H9 (cell line): Measurements from ENCODE around the gene IGFALS. TPM values are rescaled to one million over a fixed set of nuclear protein-coding genes. Genes with fewer than 3 reads are reported as not detected.

Source experiments
- DNase-seq: peaks from one replicate; pipeline ENCODE4 v3.0.0-alpha.2; 2017
- H2AFZ ChIP-seq: one replicate; pipeline ENCODE4 v1.6.1; 2013; ENCODE audit warnings: mild to moderate bottlenecking, low read length, control low read depth, moderate library complexity
- H2AK5ac ChIP-seq: 2 replicates; pipeline ENCODE4 v1.6.1; 2013; ENCODE audit warnings: low read length, control low read depth, mixed read lengths; ENCODE audit not compliant: insufficient read length
- H2BK120ac ChIP-seq: one replicate; pipeline ENCODE4 v1.6.1; 2013; ENCODE audit warnings: low read depth, mild to moderate bottlenecking, low read length, control low read depth, inconsistent platforms; ENCODE audit not compliant: poor library complexity, severe bottlenecking
- H2BK12ac ChIP-seq: 2 replicates; pipeline ENCODE4 v1.6.1; 2013; ENCODE audit warnings: low read length, control low read depth, mixed read lengths, low read depth; ENCODE audit not compliant: insufficient read length
- H2BK15ac ChIP-seq: 2 replicates; pipeline ENCODE4 v1.6.1; 2013; ENCODE audit warnings: low read depth, low read length, control low read depth
- H2BK20ac ChIP-seq: one replicate; pipeline ENCODE4 v1.6.1; 2013; ENCODE audit warnings: low read depth, mild to moderate bottlenecking, low read length, control low read depth, inconsistent platforms; ENCODE audit not compliant: poor library complexity, severe bottlenecking
- H2BK5ac ChIP-seq: 2 replicates; pipeline ENCODE4 v1.6.1; 2013; ENCODE audit warnings: low read length, control low read depth, mixed read lengths; ENCODE audit not compliant: insufficient read length
- H3K14ac ChIP-seq: 2 replicates; pipeline ENCODE4 v1.6.1; 2013; ENCODE audit warnings: low read length, control low read depth; ENCODE audit not compliant: insufficient read depth
- H3K18ac ChIP-seq: 2 replicates; pipeline ENCODE4 v1.6.1; 2013; ENCODE audit warnings: low read depth, mild to moderate bottlenecking, mixed read lengths, low read length, control low read depth; ENCODE audit not compliant: insufficient read length
- H3K23ac ChIP-seq: 2 replicates; pipeline ENCODE4 v1.6.1; 2013; ENCODE audit warnings: low read length, control low read depth, mixed read lengths, low read depth; ENCODE audit not compliant: insufficient read length
- H3K23me2 ChIP-seq: 2 replicates; pipeline ENCODE4 v1.6.1; 2013; ENCODE audit warnings: low read depth, mild to moderate bottlenecking, mixed read lengths, low read length, control low read depth; ENCODE audit not compliant: insufficient read length, poor library complexity, severe bottlenecking
- H3K27ac ChIP-seq: 2 replicates; pipeline ENCODE4 v1.5.1; 2013; ENCODE audit warnings: low read length, control low read depth, mixed read lengths, low read depth; ENCODE audit not compliant: insufficient read length
- H3K27me3 ChIP-seq: 2 replicates; pipeline ENCODE4 v1.6.1; 2013; ENCODE audit warnings: low read length, control low read depth, inconsistent platforms; ENCODE audit not compliant: insufficient read depth
- H3K4ac ChIP-seq: 2 replicates; pipeline ENCODE4 v1.6.1; 2013; ENCODE audit warnings: low read depth, mild to moderate bottlenecking, control low read depth, inconsistent platforms, low read length, moderate library complexity
- H3K4me1 ChIP-seq: 2 replicates; pipeline ENCODE4 v1.6.1; 2013; ENCODE audit warnings: low read length, control low read depth, inconsistent platforms; ENCODE audit not compliant: insufficient read depth
- H3K4me2 ChIP-seq: 2 replicates; pipeline ENCODE4 v1.6.1; 2013; ENCODE audit warnings: low read length, control low read depth, mixed read lengths; ENCODE audit not compliant: insufficient read length, insufficient read depth
- H3K56ac ChIP-seq: 2 replicates; pipeline ENCODE4 v1.6.1; 2013; ENCODE audit warnings: low read depth, mild to moderate bottlenecking, mixed read lengths, low read length, control low read depth; ENCODE audit not compliant: insufficient read length
- H3K79me1 ChIP-seq: 2 replicates; pipeline ENCODE4 v1.6.1; 2013; ENCODE audit warnings: low read depth, mild to moderate bottlenecking, moderate library complexity, low read length, control low read depth, inconsistent platforms; ENCODE audit not compliant: insufficient read depth, poor library complexity, severe bottlenecking
- H3K79me2 ChIP-seq: 2 replicates; pipeline ENCODE4 v1.6.1; 2013; ENCODE audit warnings: low read length, control low read depth, inconsistent platforms; ENCODE audit not compliant: insufficient read depth
- H3K9ac ChIP-seq: 2 replicates; pipeline ENCODE4 v1.6.1; 2013; ENCODE audit warnings: low read length, control low read depth, mixed read lengths; ENCODE audit not compliant: insufficient read length; ENCODE audit errors: extremely low read depth
- H3K9me3 ChIP-seq: one replicate; pipeline ENCODE4 v1.6.1; 2013; ENCODE audit warnings: low read depth, low read length, inconsistent platforms; ENCODE audit not compliant: control insufficient read depth
- H3T11ph ChIP-seq: one replicate; pipeline ENCODE4 v1.6.1; 2013; ENCODE audit warnings: mild to moderate bottlenecking, low read length, control low read depth, inconsistent platforms
- H4K20me1 ChIP-seq: one replicate; pipeline ENCODE4 v1.6.1; 2013; ENCODE audit not compliant: control insufficient read depth, insufficient read length, insufficient read depth
- H4K5ac ChIP-seq: 2 replicates; pipeline ENCODE4 v1.6.1; 2013; ENCODE audit warnings: low read depth, mild to moderate bottlenecking, mixed read lengths, low read length, control low read depth; ENCODE audit not compliant: insufficient read length
- H4K8ac ChIP-seq: replicated peaks from 2 replicates; pipeline ENCODE4 v1.6.1; 2013; ENCODE audit warnings: low read length, control low read depth, mixed read lengths, low read depth; ENCODE audit not compliant: insufficient read length
- H4K91ac ChIP-seq: 2 replicates; pipeline ENCODE4 v1.6.1; 2013; ENCODE audit warnings: low read depth, mild to moderate bottlenecking, moderate library complexity, mixed read lengths, low read length, control low read depth; ENCODE audit not compliant: insufficient read length
- H3K27ac Mint-ChIP-seq, 3 experiments: 2 replicates in 2 of 3; 3 replicates in 1 of 3; pipeline ENCODE4 v1.8.0; 2020 to 2021; ENCODE audit warnings: mixed read lengths in 3 of 3, mild to moderate bottlenecking in 1 of 3, moderate library complexity in 1 of 3
- H3K27me3 Mint-ChIP-seq: 2 replicates; pipeline ENCODE4 v1.8.0; 2021; ENCODE audit warnings: low read depth, mild to moderate bottlenecking, moderate library complexity, mixed read lengths
- H3K36me3 Mint-ChIP-seq, 3 experiments: 2 replicates in 2 of 3; 3 replicates in 1 of 3; pipeline ENCODE4 v1.8.0; 2020 to 2021; ENCODE audit warnings: low read depth in 3 of 3, mixed read lengths in 3 of 3; ENCODE audit not compliant: insufficient read depth in 1 of 3
- H3K4me1 Mint-ChIP-seq, 2 experiments: 2 replicates each; pipeline ENCODE4 v1.8.0; 2020; ENCODE audit warnings: mixed read lengths in 2 of 2
- H3K4me3 Mint-ChIP-seq, 2 experiments: 2 replicates in 1 of 2; 3 replicates in 1 of 2; pipeline ENCODE4 v1.8.0; 2020 to 2021; ENCODE audit warnings: mild to moderate bottlenecking in 2 of 2, mixed read lengths in 2 of 2, moderate library complexity in 1 of 2
- H3K9me3 Mint-ChIP-seq, 2 experiments: 2 replicates in 1 of 2; 3 replicates in 1 of 2; pipeline ENCODE4 v1.8.0; 2020; ENCODE audit warnings: mild to moderate bottlenecking in 2 of 2, mixed read lengths in 2 of 2, moderate library complexity in 1 of 2
- CTCF ChIP-seq: fragments of 200-600 bp; sonication (generic); conservative IDR thresholded peaks from 3 replicates; pipeline ENCODE4 v1.8.0; 2021; ENCODE audit warnings: antibody characterized with exemption, mild to moderate bottlenecking
- WGBS: extraction: QIAGEN DNeasy Blood & Tissue Kit; methylation state at CpG from one replicate; pipeline ENCODE4 v1.1.7; 2013; ENCODE audit warnings: missing lambda C conversion rate, low lambda C conversion rate, mixed read lengths; ENCODE audit not compliant: insufficient read length; ENCODE audit errors: extremely low coverage; 5-methylcytosine and 5-hydroxymethylcytosine counted together
- total RNA-seq: library from RNA; stranded (reverse); gene quantifications from 2 replicates; pipeline ENCODE4 v1.2.1, GENCODE V29; 2021

IGFALS gene
- total RNA-seq, 1 experiment from 2014 or later = not detected

- Histone ChIP-seq H4K8ac (no peak overlapping the region), H2AFZ (no peak overlapping the region), H2BK15ac (no peak overlapping the region), H3K27ac (no peak overlapping the region), H2AK5ac (no peak overlapping the region), H3K23ac (no peak overlapping the region), H4K20me1 (no peaks in the 10 kb centered on the region), H2BK120ac (no peak overlapping the region), H3K56ac (no peak overlapping the region), H2BK12ac (no peak overlapping the region), H3T11ph (no peak overlapping the region), H3K79me2 (no peaks in the 10 kb centered on the region), H2BK5ac (no peak overlapping the region), H3K14ac (no peak overlapping the region), H3K4me1 (no peaks in the 10 kb centered on the region), H3K79me1 (no peaks in the 10 kb centered on the region), H3K9ac (no peak overlapping the region), H3K27me3 (no peaks in the 10 kb centered on the region), H3K4ac (no peak overlapping the region), H4K91ac (no peak overlapping the region), H3K23me2 (no peaks in the 10 kb centered on the region), H3K4me2 (no peak overlapping the region), H4K5ac (no peak overlapping the region), H3K18ac (no peak overlapping the region), H2BK20ac (no peak overlapping the region), H3K9me3 (no peaks in the 10 kb centered on the region)
- H3K4me3 Mint-ChIP-seq = no peak overlapping the region
- peaks cover 0 to 3% of the 10 kb centered on the region in 2 experiments; a peak in 2 of 4 replicates for H3K4me1 Mint-ChIP-seq
- peaks cover 4 to 17% (median 15%) of the 10 kb centered on the region in 3 experiments; a peak in 6 of 7 replicates for H3K36me3 Mint-ChIP-seq
- H3K9me3 Mint-ChIP-seq = no peaks in the 10 kb centered on the region
- DNase-seq = no peak
- H3K27ac Mint-ChIP-seq = no peak overlapping the region
- TF ChIP-seq CTCF = no peak
- no CpG with 5 or more reads among the region's 40 CpGs for WGBS
- no peaks in the 10 kb centered on the region; the same call in 1 of the 2 replicates for H3K27me3 Mint-ChIP-seq
Observed at GRCh38 chr16:1816396-1817275, 23.1 kb upstream of the IGFALS start.
